Anterior cingulate cortex (tissue), 58 donors: Measurements from ENCODE around the gene CRHR1.

Source experiments
- DNase-seq, 58 donors: peaks; one replicate each; lab custom pipeline; 2025; lab: John Stamatoyannopoulos, UW

CRHR1 gene

GRCh38 chr17:45786349-45786748 lies 2.2 kb downstream of the CRHR1 start:
- DNase-seq = no peak

GRCh38 chr17:45787044-45787443 lies 2.9 kb downstream of the CRHR1 start:
- peak in 3 of 58 donors; percentile 6 to 34 (median 17) for DNase-seq

- DNase-seq = no peak
These were observed 3.5 kb downstream of the CRHR1 start for GRCh38 chr17:45787656-45788055.

- DNase-seq = no peak
These were observed 3.9 kb downstream of the CRHR1 start for GRCh38 chr17:45788057-45788456.

- no peak for DNase-seq
These were observed 5.8 kb downstream of the CRHR1 start for GRCh38 chr17:45789874-45790273.

GRCh38 chr17:45790296-45790922 lies 6.3 kb downstream of the CRHR1 start:
- no peak for DNase-seq

- no peak for DNase-seq
These were observed 7.0 kb downstream of the CRHR1 start for GRCh38 chr17:45791041-45791582.

- DNase-seq = no peak
These were observed 7.8 kb downstream of the CRHR1 start for GRCh38 chr17:45791935-45792334.

- DNase-seq = no peak
These were observed 8.3 kb downstream of the CRHR1 start for GRCh38 chr17:45792437-45792836.

GRCh38 chr17:45792995-45793755 lies 9.1 kb downstream of the CRHR1 start:
- peak in 3 of 58 donors; percentile 13 to 15 (median 14) for DNase-seq

GRCh38 chr17:45793999-45794540 lies 9.9 kb downstream of the CRHR1 start:
- no peak for DNase-seq

GRCh38 chr17:45794840-45795239 lies 10.7 kb downstream of the CRHR1 start:
- DNase-seq = peak in 2 of 58 donors; percentile 20 to 25

GRCh38 chr17:45800816-45801215 lies 16.7 kb downstream of the CRHR1 start:
- no peak for DNase-seq

- DNase-seq = peak in 4 of 58 donors; percentile 4 to 16 (median 8)
These were observed 17.3 kb downstream of the CRHR1 start for GRCh38 chr17:45801421-45801820.

- no peak for DNase-seq
These were observed 24.7 kb downstream of the CRHR1 start for GRCh38 chr17:45808845-45809244.

- peak in 1 of 58 donors; percentile 25 for DNase-seq
These were observed 25.4 kb downstream of the CRHR1 start for GRCh38 chr17:45809499-45809898.

GRCh38 chr17:45812102-45812501 lies 28.0 kb downstream of the CRHR1 start:
- DNase-seq = no peak

GRCh38 chr17:45813048-45813725 lies 29.1 kb downstream of the CRHR1 start:
- peak in 42 of 58 donors; percentile 8 to 62 (median 29) for DNase-seq

GRCh38 chr17:45814622-45815606 lies 30.8 kb downstream of the CRHR1 start:
- peak in 44 of 58 donors; percentile 13 to 81 (median 47) for DNase-seq

- no peak for DNase-seq
These were observed 31.6 kb downstream of the CRHR1 start for GRCh38 chr17:45815752-45816151.
